ENCODE results near the gene RALGPS1.

Gene RALGPS1

GRCh38 chr9:127099664-127100063 is 185.1 kb downstream of the RALGPS1 start:
- no peak for DNase-seq (ENCODE audit: low read depth)

- no peak for DNase-seq (ENCODE audit: low read depth)
Measured at GRCh38 chr9:127102176-127102575, 187.6 kb downstream of the RALGPS1 start.

- no peak for DNase-seq (ENCODE audit: low read depth)
Measured at GRCh38 chr9:127102788-127103187, 188.2 kb downstream of the RALGPS1 start.

GRCh38 chr9:127104581-127105311 is 190.2 kb downstream of the RALGPS1 start:
- DNase-seq (ENCODE audit: low read depth), result no peak

- no peak for DNase-seq (ENCODE audit: low read depth)
Measured at GRCh38 chr9:127105805-127106465, 191.4 kb downstream of the RALGPS1 start.

GRCh38 chr9:127106466-127106855 is 191.9 kb downstream of the RALGPS1 start:
- DNase-seq (ENCODE audit: low read depth), result no peak

- no peak for DNase-seq (ENCODE audit: low read depth)
Measured at GRCh38 chr9:127107171-127107928, 192.8 kb downstream of the RALGPS1 start.

- no peak for DNase-seq (ENCODE audit: low read depth)
Measured at GRCh38 chr9:127107929-127108876, 193.6 kb downstream of the RALGPS1 start.

GRCh38 chr9:127109212-127109711 is 194.7 kb downstream of the RALGPS1 start:
- DNase-seq (ENCODE audit: low read depth), result no peak

GRCh38 chr9:127112056-127112455 is 197.5 kb downstream of the RALGPS1 start:
- no peak for DNase-seq (ENCODE audit: low read depth)

- DNase-seq (ENCODE audit: low read depth), result no peak
Measured at GRCh38 chr9:127112735-127113161, 198.2 kb downstream of the RALGPS1 start.

GRCh38 chr9:127113191-127113972 is 198.8 kb downstream of the RALGPS1 start:
- no peak for DNase-seq (ENCODE audit: low read depth)

- no peak for DNase-seq (ENCODE audit: low read depth)
Measured at GRCh38 chr9:127114606-127115005, 200.0 kb downstream of the RALGPS1 start.

- DNase-seq (ENCODE audit: low read depth), result no peak
Measured at GRCh38 chr9:127116088-127116726, 201.6 kb downstream of the RALGPS1 start.

- DNase-seq (ENCODE audit: low read depth), result no peak
Measured at GRCh38 chr9:127116957-127117356, 202.4 kb downstream of the RALGPS1 start.

- DNase-seq (ENCODE audit: low read depth), result no peak
Measured at GRCh38 chr9:127117801-127118200, 203.2 kb downstream of the RALGPS1 start.

GRCh38 chr9:127118597-127119319 is 204.2 kb downstream of the RALGPS1 start:
- no peak for DNase-seq (ENCODE audit: low read depth)

- DNase-seq (ENCODE audit: low read depth), result no peak
Measured at GRCh38 chr9:127119320-127119709, 204.7 kb downstream of the RALGPS1 start.

GRCh38 chr9:127121628-127122175 is 207.1 kb downstream of the RALGPS1 start:
- DNase-seq (ENCODE audit: low read depth), result no peak
